ENCODE data around the gene C1orf226.
A peak's percentile ranks its signal among the peaks of the same experiment; 100 is the strongest.

The C1orf226 gene

DNA sequence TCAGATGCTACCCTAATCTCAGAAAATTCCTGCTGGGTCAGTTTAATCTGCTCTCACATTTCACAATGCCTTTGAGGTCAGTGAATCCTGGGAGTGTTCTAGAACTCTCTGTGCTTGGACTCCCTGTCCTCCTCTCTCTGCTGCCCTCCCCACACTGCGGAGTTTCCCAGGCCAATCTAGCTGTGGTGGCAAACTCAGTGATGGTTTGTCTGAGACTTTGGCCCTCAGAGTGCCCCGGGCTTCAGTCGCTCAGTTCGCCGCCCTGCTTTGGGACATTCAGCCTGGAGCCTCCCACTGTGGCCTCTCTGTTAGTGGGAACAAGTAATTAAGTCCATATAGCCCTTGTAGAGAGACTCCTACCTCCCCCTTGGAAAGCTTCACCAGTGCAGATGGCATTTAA is 7.1 kb downstream of the C1orf226 start:
- Histone ChIP-seq H3K4me3 (ENCODE audit: low read length in 2 of 2) (no peak overlapping the region), H3K9ac (ENCODE audit: low read depth, low read length, poor library complexity) (no peak overlapping the region), H3K36me3 (replicated peaks in 1 of 2; ENCODE audit: control insufficient read depth in 2 of 2, insufficient read depth in 2 of 2, low read length in 2 of 2) (peaks cover 0 to 22% of the 10 kb centered on the region in 2 donors), H3K79me1 (ENCODE audit: low read depth, low read length) (no peaks in the 10 kb centered on the region), H2BK120ac (ENCODE audit: low read depth, low read length) (no peak overlapping the region), H2AFZ (ENCODE audit: low read length) (peak overlapping the region; percentile 53), H2AK5ac (ENCODE audit: low read depth, low read length) (no peak overlapping the region), H2BK12ac (ENCODE audit: low read length) (no peak overlapping the region), H4K8ac (ENCODE audit: low read depth, low read length) (no peak overlapping the region), H3K27me3 (ENCODE audit: control insufficient read depth in 3 of 3, insufficient read depth in 3 of 3, low read depth in 1 of 3, low read length in 3 of 3) (no peaks in the 10 kb centered on the region), H3K4me1 (ENCODE audit: control insufficient read depth in 2 of 2, insufficient read depth in 1 of 2, low read depth in 1 of 2, low read length in 2 of 2) (peaks cover 35 to 44% of the 10 kb centered on the region in 2 donors), H3K14ac (ENCODE audit: low read length) (no peak overlapping the region), H3K27ac (replicated peaks; ENCODE audit: low read length) (peak overlapping the region; percentile 57), H3K18ac (ENCODE audit: low read length) (no peak overlapping the region), H3K4ac (ENCODE audit: low read length) (no peak overlapping the region), H3K9me3 (replicated peaks in 1 of 2; ENCODE audit: control insufficient read depth in 2 of 2, insufficient read depth in 1 of 2, low read depth in 1 of 2, low read length in 2 of 2) (no peaks in the 10 kb centered on the region), H3K4me2 (ENCODE audit: insufficient read depth, low read length, poor library complexity, severe bottlenecking) (no peak overlapping the region), H2BK15ac (ENCODE audit: low read length) (no peak overlapping the region), H2BK5ac (ENCODE audit: low read length) (no peak overlapping the region), H3K23ac (ENCODE audit: low read depth, low read length, poor library complexity) (no peak overlapping the region), H4K91ac (ENCODE audit: low read depth, low read length, poor library complexity) (no peak overlapping the region)
- no peak for DNase-seq (ENCODE audit: low spot score)
- no CpG with 5 or more reads among the region's 5 CpGs for WGBS, 2 donors (ENCODE audit: extremely low coverage in 2 of 2, insufficient read length in 2 of 2, insufficient replicate concordance in 1 of 2)

DNA sequence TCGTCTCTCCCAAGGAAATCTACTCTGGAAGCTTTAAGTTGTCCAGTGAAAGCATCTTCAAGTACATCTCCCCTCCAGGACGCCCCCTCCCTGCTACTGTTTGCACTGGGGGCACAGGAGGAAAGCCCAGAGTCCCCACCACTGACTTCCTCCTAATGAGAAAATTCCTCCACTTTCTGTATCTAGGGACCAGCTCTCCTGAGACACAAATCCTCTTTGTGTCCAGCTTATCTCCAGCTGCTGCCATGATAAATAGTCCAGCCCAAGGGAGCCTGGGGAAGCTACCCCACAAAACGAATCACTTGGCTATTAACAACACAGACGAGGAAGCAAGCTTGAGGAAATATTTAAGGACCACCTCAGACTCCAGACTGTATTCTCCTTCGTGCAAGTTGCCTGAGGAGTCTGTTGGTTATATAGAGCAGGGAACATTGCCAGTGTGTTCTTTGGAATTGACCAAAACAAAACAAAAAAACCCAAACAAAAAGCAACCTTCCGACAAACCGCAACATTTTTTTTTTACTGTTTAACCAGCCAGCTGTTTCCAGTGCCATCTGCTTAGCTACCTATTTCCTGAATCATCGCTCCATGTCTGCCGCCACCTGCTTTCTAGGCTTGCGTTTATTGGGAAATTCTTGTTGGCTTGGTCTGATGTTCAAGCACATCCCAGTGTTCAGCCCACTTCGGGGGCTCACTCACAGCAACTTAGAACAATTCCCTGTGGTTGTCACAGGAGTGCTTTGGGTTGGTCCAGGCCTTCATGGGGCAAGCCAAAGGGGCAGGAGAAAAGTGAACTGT is 7.7 kb downstream of the C1orf226 start:
- no peaks in the 10 kb centered on the region for H3K27me3 ChIP-seq (ENCODE audit: control insufficient read depth in 3 of 3, insufficient read depth in 3 of 3, low read depth in 1 of 3, low read length in 3 of 3)
- H2BK5ac ChIP-seq (ENCODE audit: low read length), result peak overlapping the region; percentile 20
- no peaks in the 10 kb centered on the region for H3K9me3 ChIP-seq (replicated peaks in 1 of 2; ENCODE audit: control insufficient read depth in 2 of 2, insufficient read depth in 1 of 2, low read depth in 1 of 2, low read length in 2 of 2)
- H3K36me3 ChIP-seq (replicated peaks in 1 of 2; ENCODE audit: control insufficient read depth in 2 of 2, insufficient read depth in 2 of 2, low read length in 2 of 2), result peaks cover 0 to 16% of the 10 kb centered on the region in 2 donors
- H3K4ac ChIP-seq (ENCODE audit: low read length), result no peak overlapping the region
- H3K4me3 ChIP-seq (ENCODE audit: low read length in 2 of 2), result no peak overlapping the region
- no peak for DNase-seq (ENCODE audit: low spot score)
- H2AK5ac ChIP-seq (ENCODE audit: low read depth, low read length), result peak overlapping the region; percentile 16
- H2BK12ac ChIP-seq (ENCODE audit: low read length), result peak overlapping the region; percentile 46
- no peaks in the 10 kb centered on the region for H3K79me1 ChIP-seq (ENCODE audit: low read depth, low read length)
- no CpG with 5 or more reads among the region's 11 CpGs for WGBS, 2 donors (ENCODE audit: extremely low coverage in 2 of 2, insufficient read length in 2 of 2, insufficient replicate concordance in 1 of 2)
- H4K8ac ChIP-seq (ENCODE audit: low read depth, low read length), result no peak overlapping the region
- H3K27ac ChIP-seq (replicated peaks; ENCODE audit: low read length), result peak overlapping the region; percentile 57
- H3K9ac ChIP-seq (ENCODE audit: low read depth, low read length, poor library complexity), result no peak overlapping the region
- H2AFZ ChIP-seq (ENCODE audit: low read length), result peak overlapping the region; percentile 53
- no peak overlapping the region for H2BK120ac ChIP-seq (ENCODE audit: low read depth, low read length)
- H3K4me2 ChIP-seq (ENCODE audit: insufficient read depth, low read length, poor library complexity, severe bottlenecking), result no peak overlapping the region
- H3K4me1 ChIP-seq (ENCODE audit: control insufficient read depth in 2 of 2, insufficient read depth in 1 of 2, low read depth in 1 of 2, low read length in 2 of 2), result peaks cover 30 to 38% of the 10 kb centered on the region in 2 donors
- H4K91ac ChIP-seq (ENCODE audit: low read depth, low read length, poor library complexity), result no peak overlapping the region
- peak overlapping the region; percentile 36 for H3K23ac ChIP-seq (ENCODE audit: low read depth, low read length, poor library complexity)
- peak overlapping the region; percentile 8 for H3K18ac ChIP-seq (ENCODE audit: low read length)
- peak overlapping the region; percentile 86 for H2BK15ac ChIP-seq (ENCODE audit: low read length)
- H3K14ac ChIP-seq (ENCODE audit: low read length), result no peak overlapping the region

DNA sequence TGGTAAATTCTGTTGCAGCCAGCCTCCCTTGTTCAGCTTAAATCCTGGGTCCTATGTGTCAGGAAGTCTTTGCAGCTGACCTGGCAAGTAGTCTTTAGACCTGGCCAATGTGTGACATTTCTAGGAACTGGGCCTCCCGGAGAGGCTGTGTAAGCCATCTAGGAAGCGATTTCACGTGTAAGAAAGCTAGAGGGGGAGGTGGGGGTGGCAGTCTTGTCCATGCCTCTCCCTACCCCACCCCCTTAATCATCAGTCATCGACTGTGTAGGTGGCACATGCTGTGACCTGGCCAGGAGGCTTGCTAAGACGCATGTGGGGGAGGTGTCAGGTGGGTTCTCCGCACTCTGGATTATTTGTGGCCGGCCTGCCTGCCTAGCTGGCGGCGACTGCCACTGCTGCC is 8.4 kb downstream of the C1orf226 start:
- peaks cover 0 to 15% of the 10 kb centered on the region in 2 donors for H3K36me3 ChIP-seq (replicated peaks in 1 of 2; ENCODE audit: control insufficient read depth in 2 of 2, insufficient read depth in 2 of 2, low read length in 2 of 2)
- peak overlapping the region; percentile 60 for H3K18ac ChIP-seq (ENCODE audit: low read length)
- H3K9me3 ChIP-seq (replicated peaks in 1 of 2; ENCODE audit: control insufficient read depth in 2 of 2, insufficient read depth in 1 of 2, low read depth in 1 of 2, low read length in 2 of 2), result no peaks in the 10 kb centered on the region
- no peak overlapping the region for H3K4ac ChIP-seq (ENCODE audit: low read length)
- H2BK5ac ChIP-seq (ENCODE audit: low read length), result peak overlapping the region; percentile 20
- H4K8ac ChIP-seq (ENCODE audit: low read depth, low read length), result no peak overlapping the region
- H2BK12ac ChIP-seq (ENCODE audit: low read length), result no peak overlapping the region
- peak overlapping the region; percentile 13 for H2BK120ac ChIP-seq (ENCODE audit: low read depth, low read length)
- H3K4me2 ChIP-seq (ENCODE audit: insufficient read depth, low read length, poor library complexity, severe bottlenecking), result no peak overlapping the region
- no peak overlapping the region for H3K14ac ChIP-seq (ENCODE audit: low read length)
- H3K79me1 ChIP-seq (ENCODE audit: low read depth, low read length), result no peaks in the 10 kb centered on the region
- no peak overlapping the region for H3K27ac ChIP-seq (replicated peaks; ENCODE audit: low read length)
- peak overlapping the region; percentile 86 for H2BK15ac ChIP-seq (ENCODE audit: low read length)
- H3K23ac ChIP-seq (ENCODE audit: low read depth, low read length, poor library complexity), result peak overlapping the region; percentile 80
- no CpG with 5 or more reads among the region's 9 CpGs for WGBS, 2 donors (ENCODE audit: extremely low coverage in 2 of 2, insufficient read length in 2 of 2, insufficient replicate concordance in 1 of 2)
- no peak overlapping the region for H3K9ac ChIP-seq (ENCODE audit: low read depth, low read length, poor library complexity)
- H3K4me3 ChIP-seq (ENCODE audit: low read length in 2 of 2), result no peak overlapping the region
- DNase-seq (ENCODE audit: low spot score), result no peak
- peaks cover 22 to 31% of the 10 kb centered on the region in 2 donors for H3K4me1 ChIP-seq (ENCODE audit: control insufficient read depth in 2 of 2, insufficient read depth in 1 of 2, low read depth in 1 of 2, low read length in 2 of 2)
- H3K27me3 ChIP-seq (ENCODE audit: control insufficient read depth in 3 of 3, insufficient read depth in 3 of 3, low read depth in 1 of 3, low read length in 3 of 3), result no peaks in the 10 kb centered on the region
- H4K91ac ChIP-seq (ENCODE audit: low read depth, low read length, poor library complexity), result no peak overlapping the region
- H2AK5ac ChIP-seq (ENCODE audit: low read depth, low read length), result peak overlapping the region; percentile 16
- H2AFZ ChIP-seq (ENCODE audit: low read length), result no peak overlapping the region

- peak overlapping the region; percentile 60 for H3K18ac ChIP-seq (ENCODE audit: low read length)
- no peak overlapping the region for H2BK5ac ChIP-seq (ENCODE audit: low read length)
- H3K27ac ChIP-seq (replicated peaks; ENCODE audit: low read length), result no peak overlapping the region
- no peak overlapping the region for H2BK12ac ChIP-seq (ENCODE audit: low read length)
- H3K4me2 ChIP-seq (ENCODE audit: insufficient read depth, low read length, poor library complexity, severe bottlenecking), result no peak overlapping the region
- no peak overlapping the region for H3K4ac ChIP-seq (ENCODE audit: low read length)
- no peak overlapping the region for H2AFZ ChIP-seq (ENCODE audit: low read length)
- no CpG with 5 or more reads among the region's 15 CpGs for WGBS, 2 donors (ENCODE audit: extremely low coverage in 2 of 2, insufficient read length in 2 of 2, insufficient replicate concordance in 1 of 2)
- peaks cover 18 to 28% of the 10 kb centered on the region in 2 donors for H3K4me1 ChIP-seq (ENCODE audit: control insufficient read depth in 2 of 2, insufficient read depth in 1 of 2, low read depth in 1 of 2, low read length in 2 of 2)
- H4K8ac ChIP-seq (ENCODE audit: low read depth, low read length), result no peak overlapping the region
- peak overlapping the region; percentile 0 for H2AK5ac ChIP-seq (ENCODE audit: low read depth, low read length)
- H3K23ac ChIP-seq (ENCODE audit: low read depth, low read length, poor library complexity), result no peak overlapping the region
- peaks cover 0 to 9% of the 10 kb centered on the region in 2 donors for H3K36me3 ChIP-seq (replicated peaks in 1 of 2; ENCODE audit: control insufficient read depth in 2 of 2, insufficient read depth in 2 of 2, low read length in 2 of 2)
- H3K14ac ChIP-seq (ENCODE audit: low read length), result no peak overlapping the region
- H3K27me3 ChIP-seq (ENCODE audit: control insufficient read depth in 3 of 3, insufficient read depth in 3 of 3, low read depth in 1 of 3, low read length in 3 of 3), result no peaks in the 10 kb centered on the region
- H2BK120ac ChIP-seq (ENCODE audit: low read depth, low read length), result peak overlapping the region; percentile 13
- H3K79me1 ChIP-seq (ENCODE audit: low read depth, low read length), result no peaks in the 10 kb centered on the region
- no peak for DNase-seq (ENCODE audit: low spot score)
- H2BK15ac ChIP-seq (ENCODE audit: low read length), result peak overlapping the region; percentile 86
- H3K4me3 ChIP-seq (ENCODE audit: low read length in 2 of 2), result no peak overlapping the region
- no peaks in the 10 kb centered on the region for H3K9me3 ChIP-seq (replicated peaks in 1 of 2; ENCODE audit: control insufficient read depth in 2 of 2, insufficient read depth in 1 of 2, low read depth in 1 of 2, low read length in 2 of 2)
- H4K91ac ChIP-seq (ENCODE audit: low read depth, low read length, poor library complexity), result no peak overlapping the region
- no peak overlapping the region for H3K9ac ChIP-seq (ENCODE audit: low read depth, low read length, poor library complexity)
These were observed 9.1 kb downstream of the C1orf226 start for GRCh38 chr1:162390396-162391185.

All from neuronal stem cell (in vitro differentiated cells).